Urinary bladder (tissue), 4 donors: Measurements from ENCODE around the gene ANKFY1. TPM values are rescaled to one million over a fixed set of nuclear protein-coding genes. Genes with fewer than 3 reads are reported as not detected.

Experiments used
- DNase-seq: peaks from one replicate; pipeline ENCODE4 v3.0.0-alpha.2; 2015; ENCODE audit errors: extremely low spot score
- H3K27ac ChIP-seq: one replicate; pipeline ENCODE4 v1.5.1; 2013; ENCODE audit warnings: low read depth, mild to moderate bottlenecking, moderate library complexity
- H3K36me3 ChIP-seq: one replicate; pipeline ENCODE4 v1.6.1; 2013; ENCODE audit warnings: mild to moderate bottlenecking, moderate library complexity; ENCODE audit not compliant: insufficient read depth
- H3K4me1 ChIP-seq: one replicate; pipeline ENCODE4 v1.6.1; 2013; ENCODE audit warnings: mild to moderate bottlenecking, moderate library complexity; ENCODE audit not compliant: insufficient read depth
- H3K4me3 ChIP-seq: one replicate; pipeline ENCODE4 v1.5.1; 2013; ENCODE audit warnings: low read depth, low read length
- WGBS: extraction: QIAGEN DNeasy Blood & Tissue Kit; methylation state at CpG from one replicate; pipeline ENCODE4 v1.1.7; 2013; 5-methylcytosine and 5-hydroxymethylcytosine counted together
- polyA plus RNA-seq: library from polyadenylated mRNA; stranded (reverse); fragments of 200-250 nt; gene quantifications from one replicate; pipeline ENCODE4 v1.2.3, GENCODE V29; 2013
- total RNA-seq: library from RNA; depleted of rRNA; stranded (reverse); fragments of >200 nt; gene quantifications from one replicate; pipeline ENCODE4 v1.2.3, GENCODE V29; 2014
- donor health status: healthy with polysubstance abuse.
- donor health status: healthy.

ANKFY1 gene
- total and polyA plus RNA-seq, 2 donors = 21.3 to 52.7 TPM

DNA sequence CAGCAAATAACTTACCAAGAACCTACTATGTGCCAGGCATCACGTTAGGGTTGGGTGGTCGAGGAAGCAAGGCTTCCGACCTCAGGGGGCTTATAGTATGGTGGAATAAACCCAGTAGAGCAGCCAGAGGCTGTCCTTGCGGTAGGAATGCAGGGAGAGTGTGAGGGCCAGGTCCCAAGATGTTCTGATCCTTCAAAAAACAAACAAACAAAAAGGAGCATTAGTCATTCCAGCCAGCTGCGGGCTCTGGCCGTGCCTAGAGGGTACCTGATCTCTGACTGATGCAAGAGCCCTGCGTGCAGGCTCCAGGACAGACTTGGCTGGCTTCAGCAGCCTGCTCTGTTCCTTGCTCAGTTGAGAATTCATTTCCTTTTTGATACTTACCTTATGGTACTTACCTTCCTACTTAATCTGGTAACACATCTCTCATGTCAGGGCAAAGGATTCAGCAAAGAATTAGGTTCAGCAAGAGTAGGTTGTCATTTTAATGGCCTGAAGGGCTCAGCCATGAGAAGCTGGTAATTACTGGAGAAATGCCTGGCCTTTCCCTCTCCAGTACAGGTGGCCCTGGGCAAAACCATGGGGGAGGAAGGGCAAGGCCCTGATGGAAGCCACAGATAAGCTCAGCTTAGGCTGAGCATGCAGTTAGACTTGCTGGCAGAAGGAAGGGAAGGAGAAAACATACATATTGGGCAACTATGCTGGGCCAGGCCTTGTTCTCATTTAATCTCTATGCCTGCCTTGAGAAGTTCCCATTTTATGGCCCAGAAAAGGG lies 102.4 kb downstream of the ANKFY1 start:
- peak overlapping the region; percentile 60 for H3K27ac ChIP-seq
- WGBS = 62% methylated on average over 7 of the region's 7 CpGs
- no peak overlapping the region for H3K4me3 ChIP-seq
- DNase-seq = no peak
- H3K4me1 ChIP-seq = peaks cover 2% of the 10 kb centered on the region
- H3K36me3 ChIP-seq = no peaks in the 10 kb centered on the region

GRCh38 chr17:4160294-4160859 lies 103.4 kb downstream of the ANKFY1 start:
- Histone ChIP-seq H3K4me1 (peaks cover 2% of the 10 kb centered on the region), H3K27ac (no peak overlapping the region), H3K4me3 (no peak overlapping the region), H3K36me3 (no peaks in the 10 kb centered on the region)
- DNase-seq = no peak
- 94% methylated on average over 19 of the region's 19 CpGs for WGBS

DNA sequence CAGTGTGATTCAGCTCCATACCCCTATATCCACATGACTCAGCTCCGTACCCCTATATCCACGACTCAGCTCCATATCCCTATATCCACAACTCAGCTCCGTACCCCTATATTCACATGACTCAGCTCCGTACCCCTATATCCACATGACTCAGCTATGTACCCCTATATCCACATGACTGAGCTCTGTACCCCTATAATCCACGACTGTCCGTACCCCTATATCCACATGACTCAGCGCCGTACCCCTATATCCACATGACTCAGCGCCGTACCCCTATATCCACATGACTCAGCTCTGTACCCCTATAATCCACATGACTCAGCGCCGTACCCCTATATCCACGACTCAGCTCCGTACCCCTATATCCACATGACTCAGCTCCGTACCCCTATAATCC lies 104.0 kb downstream of the ANKFY1 start:
- DNase-seq = no peak
- Histone ChIP-seq H3K4me3 (no peak overlapping the region), H3K27ac (no peak overlapping the region), H3K36me3 (no peaks in the 10 kb centered on the region), H3K4me1 (peaks cover 2% of the 10 kb centered on the region)
- WGBS = 99% methylated on average over 15 of the region's 15 CpGs

DNA sequence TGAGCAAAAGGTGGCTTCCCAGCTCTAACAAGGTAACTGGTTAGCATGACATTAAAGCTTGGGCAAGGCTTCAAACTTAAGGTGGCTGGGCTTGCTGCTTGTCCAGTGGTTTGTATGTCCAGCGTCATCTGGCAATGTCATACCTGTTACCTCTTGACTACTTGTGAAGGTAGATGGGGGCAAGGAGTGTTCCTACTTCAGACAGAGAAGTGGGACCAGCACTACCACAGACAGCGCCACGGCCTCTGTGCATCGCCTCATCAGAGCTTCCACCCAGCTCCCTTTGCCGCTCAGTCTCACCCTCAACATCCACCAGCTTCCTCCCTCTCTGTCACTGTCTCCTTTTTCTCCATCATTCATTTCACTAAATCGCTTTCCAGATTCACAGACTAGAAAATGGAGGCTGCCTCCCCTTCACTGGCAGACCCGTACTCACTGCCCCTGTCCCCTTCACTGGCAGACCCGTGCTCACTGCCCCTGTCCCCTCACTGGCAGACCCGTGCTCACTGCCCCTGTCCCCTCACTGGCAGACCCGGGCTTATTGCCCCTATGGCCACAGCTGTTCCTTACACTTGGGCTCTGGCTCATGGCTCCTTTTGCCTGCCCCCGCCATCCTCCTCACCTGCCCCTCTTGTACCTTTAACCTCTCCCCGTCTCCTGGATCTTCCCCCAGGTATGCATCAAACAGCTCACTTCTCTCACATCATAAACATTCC lies 106.0 kb downstream of the ANKFY1 start:
- WGBS = 95% methylated on average over 12 of the region's 12 CpGs
- Histone ChIP-seq H3K27ac (no peak overlapping the region), H3K4me1 (peaks cover 2% of the 10 kb centered on the region), H3K4me3 (no peak overlapping the region), H3K36me3 (no peaks in the 10 kb centered on the region)
- DNase-seq = no peak

GRCh38 chr17:4156750-4157381 lies 106.9 kb downstream of the ANKFY1 start:
- no peak overlapping the region for H3K27ac ChIP-seq
- WGBS = 85% methylated on average over 16 of the region's 16 CpGs
- no peaks in the 10 kb centered on the region for H3K36me3 ChIP-seq
- H3K4me1 ChIP-seq = no peaks in the 10 kb centered on the region
- no peak for DNase-seq
- no peak overlapping the region for H3K4me3 ChIP-seq

- DNase-seq = no peak
- no peak overlapping the region for H3K27ac ChIP-seq
- no peak overlapping the region for H3K4me3 ChIP-seq
- H3K36me3 ChIP-seq = no peaks in the 10 kb centered on the region
- no peaks in the 10 kb centered on the region for H3K4me1 ChIP-seq
- 92% methylated on average over 10 of the region's 10 CpGs for WGBS
Observed at GRCh38 chr17:4155980-4156620, 107.7 kb downstream of the ANKFY1 start.

DNA sequence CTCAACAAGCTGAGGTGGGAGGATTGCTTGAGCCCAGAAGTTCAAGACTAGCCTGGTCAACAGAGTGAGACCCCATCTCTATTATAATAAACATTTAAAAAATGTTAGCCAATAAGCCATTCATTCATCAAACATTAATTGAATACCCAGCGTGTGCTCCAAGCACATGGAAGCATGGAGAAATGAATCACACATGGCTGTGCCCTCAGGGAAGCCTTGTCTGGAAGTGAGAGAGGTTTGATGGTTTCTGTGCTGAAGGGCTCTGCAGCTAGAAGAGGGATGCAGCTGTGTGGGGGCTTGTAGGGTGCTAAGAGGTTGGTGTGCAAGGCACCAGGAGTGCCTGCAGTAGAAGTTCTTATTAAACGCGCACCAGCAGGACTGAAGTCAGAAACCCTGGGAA lies 109.6 kb downstream of the ANKFY1 start:
- H3K4me3 ChIP-seq = no peak overlapping the region
- no peaks in the 10 kb centered on the region for H3K4me1 ChIP-seq
- no peak for DNase-seq
- H3K36me3 ChIP-seq = no peaks in the 10 kb centered on the region
- WGBS = 98% methylated on average over 3 of the region's 3 CpGs
- H3K27ac ChIP-seq = no peak overlapping the region

DNA sequence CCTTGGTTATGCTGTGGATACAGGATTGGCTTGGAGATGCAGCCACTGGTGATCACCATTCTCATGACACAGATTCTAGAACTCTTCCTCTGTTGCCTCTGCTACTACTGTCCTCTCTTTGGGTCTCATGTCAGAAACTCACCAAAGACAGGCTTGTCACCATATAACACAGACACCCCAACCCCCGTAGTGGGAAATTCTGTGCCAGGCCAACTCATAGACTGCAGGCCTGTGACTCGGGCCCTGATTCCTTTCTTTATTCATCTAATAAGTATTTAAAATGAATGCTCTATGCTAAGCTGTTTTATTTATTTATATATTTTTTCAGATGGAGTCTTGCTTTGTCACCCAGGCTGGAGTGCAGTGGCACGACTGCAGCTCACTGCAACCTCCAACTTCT lies 111.3 kb downstream of the ANKFY1 start:
- no peak for DNase-seq
- Histone ChIP-seq H3K36me3 (no peaks in the 10 kb centered on the region), H3K4me3 (no peak overlapping the region), H3K4me1 (no peaks in the 10 kb centered on the region), H3K27ac (no peak overlapping the region)
- WGBS = 87% methylated on average over 3 of the region's 3 CpGs

- no peak for DNase-seq
- Histone ChIP-seq H3K36me3 (no peaks in the 10 kb centered on the region), H3K4me1 (no peaks in the 10 kb centered on the region), H3K27ac (no peak overlapping the region), H3K4me3 (no peak overlapping the region)
- WGBS = 92% methylated on average over 6 of the region's 6 CpGs
Observed at GRCh38 chr17:4150096-4150495, 113.7 kb downstream of the ANKFY1 start.

DNA sequence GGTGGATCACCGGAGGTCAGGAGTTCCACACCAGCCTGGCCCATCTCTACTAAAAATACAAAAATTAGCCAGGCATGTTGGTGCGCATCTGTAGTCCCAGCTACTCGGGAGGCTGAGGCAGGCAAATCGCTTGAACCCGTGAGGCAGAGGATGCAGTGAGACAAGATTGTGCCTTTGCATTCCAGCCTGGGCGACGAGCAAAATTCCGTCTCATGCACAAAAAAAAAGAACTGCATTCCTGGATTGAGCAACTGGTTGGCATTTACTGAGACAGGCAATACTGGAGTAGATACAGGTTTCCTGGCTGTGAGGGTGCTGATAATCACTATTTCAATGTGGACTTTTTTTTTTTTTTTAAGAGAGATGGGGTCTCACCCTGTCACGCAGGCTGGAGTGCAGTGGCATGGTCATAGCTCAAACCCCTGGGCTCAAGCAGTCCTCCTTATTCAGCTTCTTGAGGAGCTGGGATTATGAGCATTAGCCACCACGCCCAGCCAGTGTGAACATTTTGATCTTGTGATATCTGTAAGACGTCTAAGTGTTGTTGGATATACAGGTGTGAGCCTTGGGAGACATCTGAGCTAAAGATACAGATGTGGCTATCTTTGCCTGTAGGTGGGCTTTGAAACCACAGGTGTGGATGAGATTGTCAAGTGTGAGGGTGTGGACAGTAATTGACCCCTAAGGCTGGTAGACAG lies 115.0 kb downstream of the ANKFY1 start:
- H3K4me1 ChIP-seq = peaks cover 1% of the 10 kb centered on the region
- no peak overlapping the region for H3K27ac ChIP-seq
- no peak for DNase-seq
- no peaks in the 10 kb centered on the region for H3K36me3 ChIP-seq
- 90% methylated on average over 11 of the region's 11 CpGs for WGBS
- H3K4me3 ChIP-seq = no peak overlapping the region

DNA sequence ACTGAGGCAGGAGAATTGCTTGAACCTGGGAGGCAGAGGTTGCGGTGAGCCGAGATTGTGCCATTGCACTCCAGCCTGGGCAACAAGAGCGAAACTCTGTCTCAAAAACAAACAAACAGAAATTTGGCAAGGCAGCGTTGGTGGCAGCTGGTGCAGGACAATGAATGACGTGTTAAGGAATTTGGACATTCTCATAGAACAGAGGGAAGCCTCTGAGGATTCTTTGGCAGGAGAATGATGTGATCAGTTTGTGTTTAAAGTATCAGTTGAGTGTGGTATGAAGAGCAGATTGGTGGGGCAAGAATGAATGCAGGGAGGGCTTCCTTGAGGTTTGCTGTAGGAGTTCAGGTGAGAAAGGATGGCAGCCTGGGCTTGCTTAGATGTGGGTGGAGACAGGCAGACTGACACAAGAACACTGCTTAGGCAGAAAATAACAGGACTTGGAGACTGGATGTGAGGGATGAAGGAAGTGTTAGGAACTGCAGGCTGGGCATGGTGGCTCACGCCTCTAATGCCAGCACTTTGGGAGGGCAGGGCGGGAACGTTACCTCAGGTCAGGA lies 115.9 kb downstream of the ANKFY1 start:
- Histone ChIP-seq H3K4me1 (peaks cover 1% of the 10 kb centered on the region), H3K27ac (no peak overlapping the region), H3K4me3 (no peak overlapping the region), H3K36me3 (no peaks in the 10 kb centered on the region)
- no peak for DNase-seq
- WGBS = 85% methylated on average over 8 of the region's 8 CpGs

- no peak overlapping the region for H3K4me3 ChIP-seq
- H3K36me3 ChIP-seq = no peaks in the 10 kb centered on the region
- H3K4me1 ChIP-seq = peaks cover 1% of the 10 kb centered on the region
- WGBS = 78% methylated on average over 5 of the region's 5 CpGs
- DNase-seq = no peak
- no peak overlapping the region for H3K27ac ChIP-seq
Observed at GRCh38 chr17:4146641-4147040, 117.1 kb downstream of the ANKFY1 start.

GRCh38 chr17:4144422-4144747 lies 119.4 kb downstream of the ANKFY1 start:
- H3K4me3 ChIP-seq = peak overlapping the region; percentile 74
- H3K27ac ChIP-seq = peak overlapping the region; percentile 100
- H3K4me1 ChIP-seq = peaks cover 1% of the 10 kb centered on the region
- 58% methylated on average over 3 of the region's 3 CpGs for WGBS
- peak; percentile 2 for DNase-seq
- no peaks in the 10 kb centered on the region for H3K36me3 ChIP-seq
